ENCODE measurements around the gene IFNL1. TPM values are rescaled to one million over a fixed set of nuclear protein-coding genes. Genes with fewer than 3 reads are reported as not detected.
A peak's percentile ranks its signal among the peaks of the same experiment; 100 is the strongest.

IFNL1 gene
- total RNA-seq, 1 experiment from 2014 or later = not detected

DNA sequence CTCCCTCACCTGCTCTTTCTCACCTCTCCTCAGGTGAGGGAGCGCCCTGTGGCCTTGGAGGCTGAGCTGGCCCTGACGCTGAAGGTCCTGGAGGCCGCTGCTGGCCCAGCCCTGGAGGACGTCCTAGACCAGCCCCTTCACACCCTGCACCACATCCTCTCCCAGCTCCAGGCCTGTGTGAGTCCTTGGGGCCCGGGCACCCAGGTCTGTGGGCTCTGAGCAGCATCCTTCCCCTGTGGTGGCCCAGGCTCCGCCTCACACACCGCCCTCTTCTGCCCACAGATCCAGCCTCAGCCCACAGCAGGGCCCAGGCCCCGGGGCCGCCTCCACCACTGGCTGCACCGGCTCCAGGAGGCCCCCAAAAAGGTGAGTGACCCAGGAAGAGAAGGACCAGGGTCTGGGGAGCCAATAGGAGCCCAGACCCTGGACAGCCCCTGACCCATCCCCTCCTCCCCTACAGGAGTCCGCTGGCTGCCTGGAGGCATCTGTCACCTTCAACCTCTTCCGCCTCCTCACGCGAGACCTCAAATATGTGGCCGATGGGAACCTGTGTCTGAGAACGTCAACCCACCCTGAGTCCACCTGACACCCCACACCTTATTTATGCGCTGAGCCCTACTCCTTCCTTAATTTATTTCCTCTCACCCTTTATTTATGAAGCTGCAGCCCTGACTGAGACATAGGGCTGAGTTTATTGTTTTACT lies 1.9 kb downstream of the IFNL1 start:
- H3K9me3 Mint-ChIP-seq (ENCODE audit: unreplicated experiment) = no peaks in the 10 kb centered on the region
- no TSS peak for BruUV-seq (replicated peaks)
- H3K4me1 Mint-ChIP-seq (ENCODE audit: low read depth, unreplicated experiment) = peaks cover 44% of the 10 kb centered on the region
- H3K36me3 Mint-ChIP-seq (ENCODE audit: insufficient read depth, unreplicated experiment) = peaks cover 7% of the 10 kb centered on the region
- no peaks in the 10 kb centered on the region; the same call in 1 of the 2 replicates for H3K36me3 ChIP-seq (ENCODE audit: control insufficient read depth, insufficient read depth, low read length)
- peaks cover 35% of the 10 kb centered on the region for H3K4me1 ChIP-seq
- no peak for DNase-seq
- TF ChIP-seq, protein P1, sequence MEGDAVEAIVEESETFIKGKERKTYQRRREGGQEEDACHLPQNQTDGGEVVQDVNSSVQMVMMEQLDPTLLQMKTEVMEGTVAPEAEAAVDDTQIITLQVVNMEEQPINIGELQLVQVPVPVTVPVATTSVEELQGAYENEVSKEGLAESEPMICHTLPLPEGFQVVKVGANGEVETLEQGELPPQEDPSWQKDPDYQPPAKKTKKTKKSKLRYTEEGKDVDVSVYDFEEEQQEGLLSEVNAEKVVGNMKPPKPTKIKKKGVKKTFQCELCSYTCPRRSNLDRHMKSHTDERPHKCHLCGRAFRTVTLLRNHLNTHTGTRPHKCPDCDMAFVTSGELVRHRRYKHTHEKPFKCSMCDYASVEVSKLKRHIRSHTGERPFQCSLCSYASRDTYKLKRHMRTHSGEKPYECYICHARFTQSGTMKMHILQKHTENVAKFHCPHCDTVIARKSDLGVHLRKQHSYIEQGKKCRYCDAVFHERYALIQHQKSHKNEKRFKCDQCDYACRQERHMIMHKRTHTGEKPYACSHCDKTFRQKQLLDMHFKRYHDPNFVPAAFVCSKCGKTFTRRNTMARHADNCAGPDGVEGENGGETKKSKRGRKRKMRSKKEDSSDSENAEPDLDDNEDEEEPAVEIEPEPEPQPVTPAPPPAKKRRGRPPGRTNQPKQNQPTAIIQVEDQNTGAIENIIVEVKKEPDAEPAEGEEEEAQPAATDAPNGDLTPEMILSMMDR (IDR thresholded peaks at IDR 0.05; ENCODE audit: insufficient read depth in 1 of 2, low read depth in 1 of 2, low read length in 1 of 2, severe bottlenecking in 1 of 2, unreplicated experiment in 1 of 2) = no peak
- no peak overlapping the region for H3K4me3 Mint-ChIP-seq (ENCODE audit: unreplicated experiment)
- ChIA-PET CTCF (no interaction called here), POLR2A (no interaction called here)
- no peak overlapping the region for H3K4me3 ChIP-seq (ENCODE audit: low read depth, low read length)
- peak overlapping the region; percentile 10 for H3K27ac Mint-ChIP-seq (ENCODE audit: unreplicated experiment)
- no peaks in the 10 kb centered on the region for H3K27me3 Mint-ChIP-seq (ENCODE audit: insufficient read depth, unreplicated experiment)
- no peaks in the 10 kb centered on the region for H3K9me3 ChIP-seq
- intact Hi-C loops (cut with micrococcal nuclease; ENCODE audit: unreplicated experiment) = no loop called here
- H3K27me3 ChIP-seq (replicated peaks; ENCODE audit: control insufficient read depth, insufficient read depth, low read length) = no peaks in the 10 kb centered on the region

DNA sequence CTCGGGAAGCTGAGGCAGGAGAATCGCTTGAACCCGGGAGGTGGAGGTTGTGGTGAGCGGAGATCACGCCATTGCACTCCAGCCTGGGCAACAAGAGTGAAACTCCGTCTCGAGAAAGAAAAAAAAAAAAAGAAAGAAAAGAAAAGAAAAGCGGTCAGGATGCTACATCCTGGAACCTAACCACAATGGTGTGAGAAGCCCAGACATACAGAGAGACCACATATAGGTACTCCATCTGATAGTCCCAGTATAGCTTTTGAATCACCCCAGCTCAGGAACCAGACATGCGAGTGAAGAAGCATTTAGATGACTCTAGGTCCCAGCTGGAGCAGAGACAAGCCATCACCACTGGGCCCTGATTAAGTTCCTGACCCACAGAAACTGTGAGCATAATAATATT lies 3.2 kb downstream of the IFNL1 start:
- Mint-ChIP-seq H3K27me3 (ENCODE audit: insufficient read depth, unreplicated experiment) (no peaks in the 10 kb centered on the region), H3K27ac (ENCODE audit: unreplicated experiment) (no peak overlapping the region), H3K9me3 (ENCODE audit: unreplicated experiment) (no peaks in the 10 kb centered on the region), H3K4me1 (ENCODE audit: low read depth, unreplicated experiment) (peaks cover 53% of the 10 kb centered on the region), H3K4me3 (ENCODE audit: unreplicated experiment) (no peak overlapping the region), H3K36me3 (ENCODE audit: insufficient read depth, unreplicated experiment) (peaks cover 14% of the 10 kb centered on the region)
- POLR2A ChIA-PET = no interaction called here
- DNase-seq = peak in 1 of 2 experiments; percentile 11
- H3K36me3 ChIP-seq (ENCODE audit: control insufficient read depth, insufficient read depth, low read length) = no peaks in the 10 kb centered on the region; the same call in 1 of the 2 replicates
- H3K4me1 ChIP-seq = peaks cover 46% of the 10 kb centered on the region
- BruUV-seq (replicated peaks) = no TSS peak
- no peaks in the 10 kb centered on the region for H3K9me3 ChIP-seq
- TF ChIP-seq, protein P1 (IDR thresholded peaks at IDR 0.05; ENCODE audit: insufficient read depth in 1 of 2, low read depth in 1 of 2, low read length in 1 of 2, severe bottlenecking in 1 of 2, unreplicated experiment in 1 of 2) = no peak
- no peak overlapping the region for H3K4me3 ChIP-seq (ENCODE audit: low read depth, low read length)
- CTCF ChIA-PET = interaction anchor here (0.5 kb wide), 1 partner anchor 86 kb away, joined by 3 read pairs; no protein-coding TSS in a partner anchor
- intact Hi-C loops (cut with micrococcal nuclease; ENCODE audit: unreplicated experiment) = no loop called here
- no peaks in the 10 kb centered on the region for H3K27me3 ChIP-seq (replicated peaks; ENCODE audit: control insufficient read depth, insufficient read depth, low read length)

DNA sequence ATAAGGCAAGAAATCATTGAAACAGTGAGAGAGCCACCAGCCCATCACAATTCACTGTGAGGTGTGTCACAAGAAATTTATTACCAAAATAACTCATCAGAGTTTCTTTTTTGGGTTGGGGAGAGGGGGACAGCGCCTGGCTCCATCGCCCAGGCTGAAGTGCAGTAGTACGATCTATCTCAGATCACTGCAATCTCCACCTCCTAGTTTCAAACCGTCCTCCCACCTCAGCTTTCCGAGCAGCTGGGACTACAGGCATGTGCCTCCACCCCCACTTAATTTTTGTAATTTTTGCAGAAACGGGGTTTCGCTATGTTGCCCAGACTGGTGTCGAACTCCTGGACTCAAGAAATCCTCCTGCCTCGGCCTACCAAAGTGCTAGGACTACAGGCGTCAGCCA lies 3.6 kb downstream of the IFNL1 start:
- intact Hi-C loops (cut with micrococcal nuclease; ENCODE audit: unreplicated experiment) = no loop called here
- Mint-ChIP-seq H3K4me1 (ENCODE audit: low read depth, unreplicated experiment) (peaks cover 55% of the 10 kb centered on the region), H3K36me3 (ENCODE audit: insufficient read depth, unreplicated experiment) (peaks cover 18% of the 10 kb centered on the region), H3K27ac (ENCODE audit: unreplicated experiment) (no peak overlapping the region), H3K4me3 (ENCODE audit: unreplicated experiment) (no peak overlapping the region), H3K9me3 (ENCODE audit: unreplicated experiment) (no peaks in the 10 kb centered on the region), H3K27me3 (ENCODE audit: insufficient read depth, unreplicated experiment) (no peaks in the 10 kb centered on the region)
- BruUV-seq (replicated peaks) = no TSS peak
- H3K4me3 ChIP-seq (ENCODE audit: low read depth, low read length) = no peak overlapping the region
- H3K36me3 ChIP-seq (ENCODE audit: control insufficient read depth, insufficient read depth, low read length) = no peaks in the 10 kb centered on the region; the same call in 1 of the 2 replicates
- ChIA-PET CTCF (no interaction called here), POLR2A (no interaction called here)
- H3K4me1 ChIP-seq = peaks cover 50% of the 10 kb centered on the region
- H3K9me3 ChIP-seq = no peaks in the 10 kb centered on the region
- peak in 1 of 2 experiments; percentile 5 for DNase-seq
- no peaks in the 10 kb centered on the region for H3K27me3 ChIP-seq (replicated peaks; ENCODE audit: control insufficient read depth, insufficient read depth, low read length)
- TF ChIP-seq, protein P1 (IDR thresholded peaks at IDR 0.05; ENCODE audit: insufficient read depth in 1 of 2, low read depth in 1 of 2, low read length in 1 of 2, severe bottlenecking in 1 of 2, unreplicated experiment in 1 of 2) = no peak

Data from Caco-2 (cell line).